NCI-H2171 treated with DMSO at 0.1 percent for 48 hours (cell line): ENCODE results near the gene LPAR2.

Source experiments
- DNase-seq: peaks from one replicate; lab custom pipeline; 2025; lab: John Stamatoyannopoulos, UW

LPAR2 gene

GRCh38 chr19:19597809-19598306, 30.2 kb downstream of the LPAR2 start:
- no peak for DNase-seq

- peak; percentile 33 for DNase-seq
Observed at GRCh38 chr19:19595171-19595701, 32.8 kb downstream of the LPAR2 start.

GRCh38 chr19:19594381-19594780, 33.6 kb downstream of the LPAR2 start:
- peak; percentile 82 for DNase-seq

- no peak for DNase-seq
Observed at GRCh38 chr19:19592690-19593089, 35.3 kb downstream of the LPAR2 start.

GRCh38 chr19:19591133-19591825, 36.7 kb downstream of the LPAR2 start:
- DNase-seq = no peak

- no peak for DNase-seq
Observed at GRCh38 chr19:19588546-19588945, 39.5 kb downstream of the LPAR2 start.

GRCh38 chr19:19587771-19588170, 40.2 kb downstream of the LPAR2 start:
- peak; percentile 80 for DNase-seq

GRCh38 chr19:19584356-19584755, 43.7 kb downstream of the LPAR2 start:
- no peak for DNase-seq

- no peak for DNase-seq
Observed at GRCh38 chr19:19582471-19582870, 45.5 kb downstream of the LPAR2 start.

- DNase-seq = no peak
Observed at GRCh38 chr19:19581391-19581790, 46.6 kb downstream of the LPAR2 start.

GRCh38 chr19:19580418-19580817, 47.6 kb downstream of the LPAR2 start:
- DNase-seq = no peak

GRCh38 chr19:19579533-19580361, 48.3 kb downstream of the LPAR2 start:
- no peak for DNase-seq

GRCh38 chr19:19578252-19578651, 49.8 kb downstream of the LPAR2 start:
- DNase-seq = peak; percentile 93

GRCh38 chr19:19575411-19575810, 52.6 kb downstream of the LPAR2 start:
- no peak for DNase-seq
